Medulla oblongata (tissue), 1 donor: ENCODE results near the gene PTTG1IP.
A peak's percentile ranks its signal among the peaks of the same experiment; 100 is the strongest.
"Not testable (repeated sequence)": the region's sequence is repeated elsewhere in the genome, so short reads cannot be mapped to it uniquely, and the experiment has no call there.

Source experiments
- DNase-seq: peaks from one replicate; pipeline ENCODE4 v3.0.0-alpha.2; 2015; ENCODE audit errors: extremely low spot score

The PTTG1IP gene

GRCh38 chr21:44873356-44874239 is at the start of gene PTTG1IP:
Gene PTTG1IP, minus strand, starts transcription at chr21:44873690. Its CDS starts 74 bp downstream, at chr21:44873616.
- peak; percentile 98 for DNase-seq

DNA sequence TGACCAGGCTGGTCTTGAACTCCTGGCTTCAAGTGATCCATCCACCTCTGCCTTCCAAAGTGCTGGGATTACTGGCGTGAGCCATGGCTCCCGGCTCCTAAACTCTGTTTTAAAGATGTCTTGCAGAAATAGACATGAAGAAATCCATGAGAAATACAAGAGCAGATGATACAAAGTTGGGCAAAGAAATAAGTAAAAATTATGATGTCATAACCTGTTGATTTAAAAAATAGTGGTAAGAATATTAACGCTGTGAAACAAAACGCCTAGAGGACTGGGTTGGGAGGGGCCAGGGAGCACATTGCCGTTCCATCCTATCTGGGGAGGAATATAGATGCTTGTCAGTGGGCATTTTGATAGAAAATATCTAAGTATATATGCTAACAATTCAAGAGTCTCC is 48.4 kb upstream of the PTTG1IP start:
- DNase-seq = no peak

DNA sequence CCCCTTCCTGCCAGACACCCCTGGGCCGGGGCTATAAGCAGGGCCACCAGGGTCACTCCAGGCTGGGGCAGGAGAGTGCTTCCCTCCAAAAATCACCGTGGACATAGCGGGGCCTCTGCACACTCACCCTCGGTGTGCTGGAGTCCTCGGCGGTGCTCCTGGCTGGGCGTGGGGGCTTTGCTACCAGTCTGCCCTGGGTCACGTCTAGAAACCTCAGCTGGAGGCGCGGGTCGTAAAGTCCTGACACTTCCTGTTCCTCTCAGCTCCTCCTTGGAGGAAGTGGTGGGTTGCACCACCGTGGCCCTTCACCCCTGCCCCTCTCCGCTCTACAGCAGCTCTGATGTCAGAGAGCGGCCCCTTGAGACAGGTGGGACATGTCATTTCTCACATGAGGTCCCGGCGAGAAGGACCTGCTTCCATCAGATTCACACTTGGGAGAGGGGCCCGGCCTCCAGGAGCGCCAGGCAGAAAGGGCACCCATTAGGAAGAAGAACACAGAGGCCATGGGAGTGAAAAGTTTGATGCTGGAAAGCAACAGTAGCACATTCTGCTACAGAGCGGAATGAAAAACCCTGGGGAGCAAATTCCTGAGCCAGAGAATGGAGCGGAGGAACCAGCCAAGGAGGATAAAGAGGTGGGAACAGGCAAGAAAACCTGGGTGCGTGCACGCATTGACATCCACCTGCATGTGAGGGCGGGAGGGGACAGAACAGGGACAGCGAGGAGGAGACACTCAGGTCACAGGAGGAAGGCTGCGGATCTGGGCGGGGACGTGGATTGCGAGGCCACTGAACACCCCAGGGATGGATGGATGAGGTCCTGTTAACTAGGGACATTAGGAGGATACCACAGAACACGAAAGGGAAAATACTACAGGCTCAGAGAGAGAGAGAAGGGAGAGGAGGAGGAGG is 47.5 kb upstream of the PTTG1IP start, which contains the start of gene ITGB2:
Gene ITGB2, minus strand, starts transcription at position 206 of the 911 bp plus-strand sequence. CDS start 10,117 bp downstream, outside the sequence.
- peak; percentile 48 for DNase-seq

DNA sequence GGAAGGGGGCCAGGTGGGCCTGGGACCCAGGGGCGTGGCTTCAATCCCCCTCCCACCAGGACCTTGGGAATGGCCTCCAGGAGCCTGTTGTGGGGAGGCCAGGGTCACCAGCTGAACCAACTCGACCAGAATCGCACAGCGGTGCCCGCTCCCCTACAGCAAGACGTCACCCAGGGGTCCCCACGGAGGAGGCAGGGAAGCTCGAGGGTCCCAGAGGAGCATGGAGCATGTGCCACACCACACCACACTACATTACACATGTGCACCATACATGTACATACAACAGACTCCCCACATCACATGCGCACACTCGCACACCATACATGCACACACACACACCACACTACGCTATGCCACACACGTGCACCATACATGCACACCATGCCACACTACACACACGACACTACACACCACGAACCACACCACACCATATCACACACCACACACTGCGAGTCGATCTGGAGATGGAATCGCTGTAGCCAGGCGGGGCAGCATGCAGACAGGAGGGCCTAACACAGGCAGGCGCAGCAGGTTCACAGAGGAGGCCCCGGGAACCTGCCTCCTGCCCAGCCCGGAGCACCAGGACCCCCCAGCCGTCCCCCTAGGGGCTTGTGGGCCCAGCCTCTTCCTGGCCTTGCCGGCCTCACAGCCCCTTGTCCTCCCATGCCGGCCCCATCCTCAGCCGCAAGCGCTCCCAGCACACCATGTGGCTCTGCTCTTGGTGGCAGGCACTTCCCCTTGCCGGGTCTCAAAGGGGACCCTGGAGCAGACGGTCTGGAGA is 46.6 kb upstream of the PTTG1IP start:
- DNase-seq = no peak

- DNase-seq = no peak
Measured at GRCh38 chr21:44919111-44919912, 45.8 kb upstream of the PTTG1IP start.

- DNase-seq = no peak
Measured at GRCh38 chr21:44918581-44919033, 45.1 kb upstream of the PTTG1IP start.

- no peak for DNase-seq
Measured at GRCh38 chr21:44918107-44918470, 44.6 kb upstream of the PTTG1IP start.

DNA sequence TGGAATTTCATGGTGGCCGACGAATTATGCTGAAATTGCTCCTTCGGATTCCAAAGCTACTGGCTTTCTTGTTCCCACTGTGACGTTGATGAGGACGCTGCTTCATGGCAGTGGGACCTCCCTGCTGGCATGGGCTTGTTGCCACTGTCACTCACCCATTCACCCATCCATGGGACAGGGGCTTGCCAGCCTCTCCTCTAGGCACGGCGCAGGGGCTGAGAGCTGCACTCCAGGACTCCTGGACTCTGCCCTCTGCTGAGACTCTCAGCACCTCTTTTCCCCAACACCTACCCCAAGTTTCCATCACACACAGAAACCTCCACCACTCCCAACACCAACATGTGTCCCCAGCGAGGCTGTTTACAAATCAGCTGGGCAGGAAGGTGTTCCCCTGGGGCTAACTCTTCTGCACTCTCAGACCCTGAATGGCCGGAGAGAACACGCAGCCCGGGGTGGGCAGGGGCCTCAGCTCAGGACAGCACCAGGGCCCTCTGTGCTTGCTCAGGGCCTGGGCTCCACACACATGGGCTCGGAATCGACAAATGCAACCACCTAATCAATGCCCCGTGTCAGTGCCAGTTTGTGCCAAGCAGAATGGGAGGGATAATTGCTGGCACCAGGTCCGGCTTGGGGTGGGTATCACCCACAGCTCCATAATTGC is 44.1 kb upstream of the PTTG1IP start:
- DNase-seq = no peak

GRCh38 chr21:44916965-44917364 is 43.5 kb upstream of the PTTG1IP start:
- DNase-seq = no peak

GRCh38 chr21:44914176-44914874 is 40.8 kb upstream of the PTTG1IP start:
- no peak for DNase-seq

GRCh38 chr21:44913425-44914175 is 40.1 kb upstream of the PTTG1IP start:
- no peak for DNase-seq

GRCh38 chr21:44912506-44913412 is 39.3 kb upstream of the PTTG1IP start:
- not testable (repeated sequence) for DNase-seq

GRCh38 chr21:44912158-44912473 is 38.6 kb upstream of the PTTG1IP start:
- no peak for DNase-seq

GRCh38 chr21:44911384-44912157 is 38.1 kb upstream of the PTTG1IP start:
- peak; percentile 81 for DNase-seq

GRCh38 chr21:44911068-44911383 is 37.5 kb upstream of the PTTG1IP start:
- DNase-seq = no peak

GRCh38 chr21:44910229-44911067 is 37.0 kb upstream of the PTTG1IP start:
- no peak for DNase-seq
